Thymus (tissue), 11 donors: ENCODE data around the gene C1QTNF2. TPM values are rescaled to one million over a fixed set of nuclear protein-coding genes. Genes with fewer than 3 reads are reported as not detected.

Experiments used
- DNase-seq, 9 donors: peaks; one replicate each; pipeline ENCODE4 v3.0.0-alpha.2; 2013; ENCODE audit warnings: low spot score in 9 of 9, low read depth in 6 of 9, missing footprints in 1 of 9
- H3K27ac ChIP-seq, 2 donors: one replicate each; pipeline ENCODE4 v1.5.1; 2013; ENCODE audit warnings: control low read depth in 1 of 2, low read depth in 1 of 2, low read length in 1 of 2, mild to moderate bottlenecking in 1 of 2, moderate library complexity in 1 of 2
- H3K27me3 ChIP-seq, 2 donors: one replicate each; pipeline ENCODE4 v1.5.1; 2013; ENCODE audit warnings: low read length in 1 of 2; ENCODE audit not compliant: control insufficient read depth in 2 of 2, insufficient read depth in 1 of 2
- H3K36me3 ChIP-seq, 2 donors: one replicate each; pipeline ENCODE4 v1.5.1; 2013; ENCODE audit warnings: low read length in 1 of 2, mild to moderate bottlenecking in 1 of 2, moderate library complexity in 1 of 2; ENCODE audit not compliant: control insufficient read depth in 2 of 2, insufficient read depth in 2 of 2
- H3K4me1 ChIP-seq, 2 donors: one replicate each; pipeline ENCODE4 v1.5.1; 2013; ENCODE audit warnings: low read length in 2 of 2; ENCODE audit not compliant: control insufficient read depth in 2 of 2, insufficient read depth in 2 of 2
- H3K4me3 ChIP-seq, 2 donors: one replicate each; pipeline ENCODE4 v1.5.1; 2013; ENCODE audit warnings: low read length in 2 of 2, control low read depth in 1 of 2, mild to moderate bottlenecking in 1 of 2
- H3K9me3 ChIP-seq, 2 donors: one replicate each; pipeline ENCODE4 v1.5.1; 2013; ENCODE audit warnings: low read length in 1 of 2, mild to moderate bottlenecking in 1 of 2; ENCODE audit not compliant: control insufficient read depth in 2 of 2, insufficient read depth in 1 of 2
- WGBS: extraction: QIAGEN DNeasy Blood & Tissue Kit; methylation state at CpG from one replicate; pipeline ENCODE4 v1.1.7; 2013; 5-methylcytosine and 5-hydroxymethylcytosine counted together
- polyA plus RNA-seq: library from polyadenylated mRNA; stranded (reverse); fragments of 200-250 nt; gene quantifications from one replicate; pipeline ENCODE4 v1.2.3, GENCODE V29; 2013
- total RNA-seq: library from RNA; stranded (reverse); fragments of 120-200 nt; gene quantifications from one replicate; pipeline ENCODE4 v1.2.4, GENCODE V29; 2013
- donor health status: healthy.

C1QTNF2 gene
- total and polyA plus RNA-seq, 2 donors = 0.46 to 0.61 TPM

- Histone ChIP-seq H3K4me1 (peaks cover 0 to 10% of the 10 kb centered on the region in 2 donors), H3K27ac (no peak overlapping the region), H3K9me3 (peaks cover 0 to 6% of the 10 kb centered on the region in 2 donors), H3K4me3 (no peak overlapping the region), H3K27me3 (peaks cover 11 to 19% of the 10 kb centered on the region in 2 donors), H3K36me3 (peaks cover 0 to 5% of the 10 kb centered on the region in 2 donors)
- WGBS = 97% methylated on average over 4 of the region's 4 CpGs
- no peak for DNase-seq
Observed at GRCh38 chr5:160306696-160307095, 63.7 kb downstream of the C1QTNF2 start.

- 97% methylated on average over 10 of the region's 10 CpGs for WGBS
- Histone ChIP-seq H3K9me3 (no peaks in the 10 kb centered on the region), H3K4me3 (no peak overlapping the region), H3K27me3 (peaks cover 5 to 6% of the 10 kb centered on the region in 2 donors), H3K36me3 (peaks cover 0 to 5% of the 10 kb centered on the region in 2 donors), H3K27ac (no peak overlapping the region), H3K4me1 (peaks cover 0 to under 1% of the 10 kb centered on the region in 2 donors)
- DNase-seq = no peak
Observed at GRCh38 chr5:160305319-160305718, 65.1 kb downstream of the C1QTNF2 start.

GRCh38 chr5:160303690-160304089 is 66.7 kb downstream of the C1QTNF2 start:
- no peaks in the 10 kb centered on the region for H3K9me3 ChIP-seq
- no peak overlapping the region for H3K27ac ChIP-seq
- DNase-seq = no peak
- H3K4me1 ChIP-seq = no peaks in the 10 kb centered on the region
- H3K27me3 ChIP-seq = no peaks in the 10 kb centered on the region
- no peak overlapping the region for H3K4me3 ChIP-seq
- peaks cover 0 to 5% of the 10 kb centered on the region in 2 donors for H3K36me3 ChIP-seq
- 95% methylated on average over 3 of the region's 3 CpGs for WGBS

GRCh38 chr5:160298189-160298588 is 72.2 kb downstream of the C1QTNF2 start:
- Histone ChIP-seq H3K4me1 (peaks cover 0 to 8% of the 10 kb centered on the region in 2 donors), H3K4me3 (no peak overlapping the region), H3K27ac (no peak overlapping the region), H3K27me3 (no peaks in the 10 kb centered on the region), H3K9me3 (no peaks in the 10 kb centered on the region), H3K36me3 (no peaks in the 10 kb centered on the region)
- WGBS = 96% methylated on average over 10 of the region's 10 CpGs
- no peak for DNase-seq

GRCh38 chr5:160297776-160298175 is 72.7 kb downstream of the C1QTNF2 start:
- no peak for DNase-seq
- Histone ChIP-seq H3K36me3 (no peaks in the 10 kb centered on the region), H3K27me3 (no peaks in the 10 kb centered on the region), H3K4me3 (no peak overlapping the region), H3K9me3 (no peaks in the 10 kb centered on the region), H3K4me1 (peaks cover 0 to 8% of the 10 kb centered on the region in 2 donors), H3K27ac (no peak overlapping the region)
- 95% methylated on average over 5 of the region's 5 CpGs for WGBS

Other genes with a start within 250 kb of the C1QTNF2 start
- gene FABP6, start 141.1 kb downstream of the C1QTNF2 start, total RNA-seq = 13.0 TPM
- gene FABP6, start 141.1 kb downstream of the C1QTNF2 start, polyA plus RNA-seq = 64.3 TPM
- gene CCNJL, start 58.1 kb downstream of the C1QTNF2 start, total RNA-seq = 1.7 TPM
- 2.7 TPM for gene CCNJL, start 58.1 kb downstream of the C1QTNF2 start, polyA plus RNA-seq
- gene FAM200C, start 29.4 kb upstream of the C1QTNF2 start, total RNA-seq = 4.1 TPM
- gene FAM200C, start 29.4 kb upstream of the C1QTNF2 start, polyA plus RNA-seq = 5.5 TPM
- 46.9 TPM for gene SLU7, start 48.5 kb upstream of the C1QTNF2 start, total RNA-seq
- gene SLU7, start 48.5 kb upstream of the C1QTNF2 start, polyA plus RNA-seq = 45.3 TPM
- 179 TPM for gene PTTG1, start 51.2 kb upstream of the C1QTNF2 start, total RNA-seq
- gene PTTG1, start 51.2 kb upstream of the C1QTNF2 start, polyA plus RNA-seq = 72.9 TPM